Measurements from ENCODE around the gene SERPINA3. TPM values are rescaled to one million over a fixed set of nuclear protein-coding genes. Genes with fewer than 3 reads are reported as not detected.
"Not testable (repeated sequence)": the region's sequence is repeated elsewhere in the genome, so short reads cannot be mapped to it uniquely, and the experiment has no call there.

SERPINA3 gene
- total RNA-seq, 4 donors from 2014 or later, result 71.8 to 284 (median 255) TPM

GRCh38 chr14:94572637-94573303 is 39.4 kb upstream of the SERPINA3 start:
- TF ChIP-seq POLR2AphosphoS5 (IDR thresholded peaks at IDR 0.05), result no peak
- no peak for TF ChIP-seq CTCF (IDR thresholded peaks at IDR 0.05)
- no peak for TF ChIP-seq EP300 (IDR thresholded peaks at IDR 0.05)
- no peak for TF ChIP-seq POLR2A (IDR thresholded peaks at IDR 0.05; ENCODE audit: low read depth)
- no peak for DNase-seq (ENCODE audit: extremely low spot score)
- 80% methylated on average over 7 of the region's 7 CpGs for WGBS
- no peaks in the 10 kb centered on the region for H3K36me3 ChIP-seq
- H3K4me3 ChIP-seq, result no peak overlapping the region
- H3K4me1 ChIP-seq, result peaks cover 0 to 19% (median 13%) of the 10 kb centered on the region in 4 donors
- intact Hi-C loops (cut with DNase I), result no loop called here
- no peak overlapping the region for H3K27ac ChIP-seq (replicated peaks in 1 of 4)
- H3K27me3 ChIP-seq, result no peaks in the 10 kb centered on the region
- no peaks in the 10 kb centered on the region for H3K9me3 ChIP-seq

DNA sequence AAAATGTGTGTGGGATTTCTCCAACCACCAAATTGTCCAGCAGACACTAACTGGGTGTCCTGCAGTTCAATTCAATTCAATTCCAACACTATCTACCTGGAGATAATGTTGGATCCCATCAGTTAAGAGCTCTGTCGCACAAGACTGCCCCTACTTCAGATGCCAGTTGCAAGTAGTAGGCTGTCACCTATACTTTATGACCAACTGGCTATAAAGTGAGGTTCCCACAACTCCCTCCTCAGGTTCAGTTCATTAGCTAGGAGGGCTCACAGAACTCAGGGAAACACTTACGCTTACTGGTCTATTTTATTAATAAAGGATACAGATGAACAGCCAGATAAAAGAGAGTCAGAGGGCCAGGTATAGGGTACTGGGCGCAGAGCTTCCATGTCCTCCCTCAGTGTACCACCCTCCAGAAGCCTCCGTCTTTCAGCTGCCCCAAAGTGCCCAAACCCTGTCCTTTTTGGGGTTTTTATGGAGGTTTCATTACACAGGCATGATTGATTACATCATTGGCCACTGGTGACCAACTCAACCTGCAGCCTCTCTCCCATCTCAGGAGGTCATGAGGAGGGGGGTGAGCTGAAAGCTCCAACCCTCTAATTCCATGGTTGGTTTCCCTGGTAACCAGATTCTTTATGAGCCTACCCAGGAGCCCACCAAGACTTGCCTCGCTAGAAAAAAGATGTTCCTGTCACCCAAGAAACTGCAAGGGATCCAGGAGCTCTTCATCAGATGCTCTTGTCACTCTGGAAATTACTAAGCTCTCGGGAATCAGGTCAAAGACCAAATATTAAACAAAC is 38.5 kb upstream of the SERPINA3 start:
- DNase-seq (ENCODE audit: extremely low spot score), result no peak
- TF ChIP-seq POLR2A (IDR thresholded peaks at IDR 0.05; ENCODE audit: low read depth) (no peak), EP300 (IDR thresholded peaks at IDR 0.05) (no peak), CTCF (IDR thresholded peaks at IDR 0.05) (no peak), POLR2AphosphoS5 (IDR thresholded peaks at IDR 0.05) (no peak)
- Histone ChIP-seq H3K9me3 (no peaks in the 10 kb centered on the region), H3K36me3 (no peaks in the 10 kb centered on the region), H3K4me3 (no peak overlapping the region), H3K27me3 (no peaks in the 10 kb centered on the region), H3K4me1 (peaks cover 0 to 19% (median 13%) of the 10 kb centered on the region in 4 donors), H3K27ac (replicated peaks in 1 of 4) (no peak overlapping the region)
- WGBS, result 81% methylated on average over 6 of the region's 6 CpGs
- intact Hi-C loops (cut with DNase I), result no loop called here

DNA sequence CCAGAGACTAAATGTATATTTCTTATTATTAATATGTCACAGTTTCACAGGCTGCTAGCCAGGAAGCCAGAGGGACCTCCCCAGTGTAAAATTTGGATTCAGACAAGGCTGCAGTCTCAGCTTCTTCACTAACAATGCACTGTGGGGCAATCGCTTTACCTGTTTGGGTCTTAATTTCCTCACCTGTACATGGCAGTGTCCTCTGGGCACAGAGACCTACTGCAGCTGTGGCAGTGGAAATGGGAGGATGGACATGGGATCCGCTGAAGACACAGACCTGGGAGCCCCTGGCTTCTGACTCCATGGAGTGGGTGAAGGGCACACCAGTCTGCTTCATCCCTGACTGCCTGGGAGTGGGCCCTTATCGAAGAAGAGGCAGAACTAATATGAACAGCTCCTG is 37.9 kb upstream of the SERPINA3 start:
- no peaks in the 10 kb centered on the region for H3K9me3 ChIP-seq
- intact Hi-C loops (cut with DNase I), result no loop called here
- H3K4me3 ChIP-seq, result no peak overlapping the region
- TF ChIP-seq CTCF (IDR thresholded peaks at IDR 0.05) (no peak), POLR2AphosphoS5 (IDR thresholded peaks at IDR 0.05) (no peak), EP300 (IDR thresholded peaks at IDR 0.05) (no peak), POLR2A (IDR thresholded peaks at IDR 0.05; ENCODE audit: low read depth) (no peak)
- peaks cover 0 to 19% (median 13%) of the 10 kb centered on the region in 4 donors for H3K4me1 ChIP-seq
- no peak overlapping the region for H3K27ac ChIP-seq (replicated peaks in 1 of 4)
- H3K36me3 ChIP-seq, result no peaks in the 10 kb centered on the region
- no peak for DNase-seq (ENCODE audit: extremely low spot score)
- 100% methylated on average over 2 of the region's 3 CpGs for WGBS
- no peaks in the 10 kb centered on the region for H3K27me3 ChIP-seq

- Histone ChIP-seq H3K4me1 (peaks cover 3 to 17% (median 14%) of the 10 kb centered on the region in 4 donors), H3K4me3 (no peak overlapping the region), H3K36me3 (no peaks in the 10 kb centered on the region), H3K9me3 (no peaks in the 10 kb centered on the region), H3K27me3 (no peaks in the 10 kb centered on the region), H3K27ac (replicated peaks in 1 of 4) (no peak overlapping the region)
- WGBS, result 80% methylated on average over 5 of the region's 5 CpGs
- no peak for DNase-seq (ENCODE audit: extremely low spot score)
- TF ChIP-seq POLR2A (IDR thresholded peaks at IDR 0.05; ENCODE audit: low read depth) (no peak), POLR2AphosphoS5 (IDR thresholded peaks at IDR 0.05) (no peak), CTCF (IDR thresholded peaks at IDR 0.05) (no peak), EP300 (IDR thresholded peaks at IDR 0.05) (no peak)
- intact Hi-C loops (cut with DNase I), result no loop called here
Measured at GRCh38 chr14:94575730-94576585, 36.2 kb upstream of the SERPINA3 start.

DNA sequence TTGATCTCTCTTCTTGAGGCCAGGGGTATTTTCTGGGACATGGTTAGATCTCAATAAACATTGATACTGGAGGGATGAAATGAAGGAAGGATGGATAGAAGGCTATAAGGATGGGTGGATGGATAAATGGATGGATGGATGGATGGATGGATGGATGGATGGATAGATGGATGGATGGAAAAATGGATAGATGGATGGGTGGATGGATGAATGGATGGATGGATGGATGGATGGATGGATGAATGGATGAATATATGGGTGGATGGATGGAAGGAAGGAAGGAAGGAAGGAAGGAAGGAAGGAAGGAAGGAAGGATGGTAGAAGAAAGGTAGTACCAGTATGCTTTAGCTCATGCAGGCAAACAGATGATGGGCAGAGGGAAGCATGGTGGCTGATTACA is 34.7 kb upstream of the SERPINA3 start:
- not testable (repeated sequence) for DNase-seq (ENCODE audit: extremely low spot score)

More for the DNA sequence above, 34.7 kb upstream of the SERPINA3 start:
- H3K27ac ChIP-seq (replicated peaks in 1 of 4); H3K36me3 ChIP-seq; intact Hi-C loops (cut with DNase I); H3K4me3 ChIP-seq; H3K27me3 ChIP-seq; H3K9me3 ChIP-seq: not testable (repeated sequence)
- peaks cover 6 to 17% (median 11%) of the 10 kb centered on the region in 4 donors for H3K4me1 ChIP-seq
